HG02571 (cell line): ENCODE measurements around the gene ADD2.

Source experiments
- ATAC-seq: cut with Tn5 transposase; IDR thresholded peaks from one replicate; pipeline ENCODE4 v1.9.1; 2021; ENCODE audit warnings: mild to moderate bottlenecking, moderate library complexity; ENCODE audit not compliant: unreplicated experiment

The ADD2 gene

DNA sequence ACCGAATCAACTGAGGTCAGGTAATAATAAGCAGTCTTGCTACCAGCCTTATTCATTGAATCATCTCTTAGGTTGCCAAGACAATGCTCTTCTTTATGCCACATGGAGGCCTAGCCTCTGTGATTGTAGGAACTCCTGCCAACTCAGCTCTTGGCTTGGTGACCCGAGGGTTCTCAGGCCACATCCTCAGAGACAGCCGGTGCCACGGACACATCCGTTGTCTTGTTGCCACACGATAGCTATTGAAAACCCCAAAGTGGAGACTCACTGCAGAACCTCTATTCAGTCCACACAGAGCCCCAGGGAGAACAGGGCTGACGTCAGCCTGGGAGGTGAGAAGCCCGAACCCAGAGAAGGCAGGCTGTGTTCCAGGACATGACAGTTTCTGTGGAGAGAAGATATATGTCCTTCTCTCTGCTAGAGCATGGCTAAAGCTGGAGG is 160.9 kb downstream of the ADD2 start:
- no peak for ATAC-seq
